BE2C (cell line): ENCODE data around the gene DYSF.

Experiments
- DNase-seq: peaks from one replicate; pipeline ENCODE4 v3.0.0-alpha.2; 2020
- H3K27me3 ChIP-seq: fragments of 250-450 bp; sonication (Bioruptor Pico); 2 replicates; pipeline ENCODE4 v1.5.1; 2020; ENCODE audit warnings: mild to moderate bottlenecking
- H3K36me3 ChIP-seq: fragments of 250-450 bp; sonication (Bioruptor Pico); 2 replicates; pipeline ENCODE4 v1.5.1; 2020; ENCODE audit warnings: mild to moderate bottlenecking
- H3K4me1 ChIP-seq: fragments of 250-450 bp; sonication (Bioruptor Pico); 2 replicates; pipeline ENCODE4 v1.5.1; 2020
- H3K4me3 ChIP-seq: 2 replicates; pipeline ENCODE4 v1.5.1; 2011; ENCODE audit warnings: low read depth, low read length
- H3K9me3 ChIP-seq: fragments of 250-450 bp; sonication (Bioruptor Pico); 2 replicates; pipeline ENCODE4 v1.5.1; 2020
- CTCF ChIP-seq: IDR thresholded peaks from 2 replicates; pipeline ENCODE4 v1.5.1; 2012; ENCODE audit warnings: mild to moderate bottlenecking, low read depth, low read length

Gene DYSF

GRCh38 chr2:71712158-71712818 lies 258.9 kb downstream of the DYSF start:
- no peaks in the 10 kb centered on the region for H3K9me3 ChIP-seq
- DNase-seq: no peak
- TF ChIP-seq CTCF: no peak
- H3K4me1 ChIP-seq: no peaks in the 10 kb centered on the region
- H3K27me3 ChIP-seq: no peaks in the 10 kb centered on the region
- H3K36me3 ChIP-seq: no peaks in the 10 kb centered on the region
- no peak overlapping the region for H3K4me3 ChIP-seq

GRCh38 chr2:71713581-71714580 lies 260.5 kb downstream of the DYSF start:
- TF ChIP-seq CTCF: no peak
- Histone ChIP-seq H3K27me3 (no peaks in the 10 kb centered on the region), H3K36me3 (no peaks in the 10 kb centered on the region), H3K4me1 (no peaks in the 10 kb centered on the region), H3K4me3 (no peak overlapping the region), H3K9me3 (no peaks in the 10 kb centered on the region)
- DNase-seq: no peak

- no peaks in the 10 kb centered on the region for H3K9me3 ChIP-seq
- H3K4me3 ChIP-seq: no peak overlapping the region
- DNase-seq: no peak
- H3K36me3 ChIP-seq: no peaks in the 10 kb centered on the region
- H3K4me1 ChIP-seq: no peaks in the 10 kb centered on the region
- TF ChIP-seq CTCF: no peak
- no peaks in the 10 kb centered on the region for H3K27me3 ChIP-seq
Measured at GRCh38 chr2:71714601-71715240, 261.4 kb downstream of the DYSF start.

- no peaks in the 10 kb centered on the region for H3K9me3 ChIP-seq
- H3K4me1 ChIP-seq: no peaks in the 10 kb centered on the region
- TF ChIP-seq CTCF: no peak
- H3K4me3 ChIP-seq: no peak overlapping the region
- no peaks in the 10 kb centered on the region for H3K27me3 ChIP-seq
- no peaks in the 10 kb centered on the region for H3K36me3 ChIP-seq
- no peak for DNase-seq
Measured at GRCh38 chr2:71715241-71715750, 261.9 kb downstream of the DYSF start.

GRCh38 chr2:71715951-71716696 lies 262.8 kb downstream of the DYSF start:
- DNase-seq: no peak
- H3K4me3 ChIP-seq: no peak overlapping the region
- no peaks in the 10 kb centered on the region for H3K36me3 ChIP-seq
- no peaks in the 10 kb centered on the region for H3K27me3 ChIP-seq
- no peaks in the 10 kb centered on the region for H3K4me1 ChIP-seq
- TF ChIP-seq CTCF: no peak
- no peaks in the 10 kb centered on the region for H3K9me3 ChIP-seq
